ENCODE results near the gene DLG1.

Gene DLG1

GRCh38 chr3:196995646-196996355, 302.6 kb downstream of the DLG1 start:
- DNase-seq: no peak

DNA sequence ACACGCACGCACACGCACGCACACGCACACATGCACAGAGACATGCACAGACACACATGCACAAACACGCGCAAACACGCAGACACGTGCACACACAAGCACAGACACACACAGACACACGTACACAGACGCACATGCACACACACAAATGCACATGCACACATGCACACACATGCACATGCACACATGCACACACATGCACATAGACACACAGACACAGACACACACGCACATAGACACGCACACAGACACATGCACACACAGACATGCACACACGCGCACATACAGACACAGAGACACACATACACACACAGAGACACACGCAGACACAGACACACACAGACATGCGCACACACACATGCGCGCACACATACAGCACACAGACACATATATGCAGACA, 303.4 kb downstream of the DLG1 start:
- no peak for DNase-seq

GRCh38 chr3:196994056-196994455, 304.4 kb downstream of the DLG1 start:
- no peak for DNase-seq

Measured in fibroblast of skin of scalp (primary cell).